Cardiac muscle cell (in vitro differentiated cells and primary cell): ENCODE results near the gene RAP1GDS1. TPM values are rescaled to one million over a fixed set of nuclear protein-coding genes. Genes with fewer than 3 reads are reported as not detected.
"Not testable (repeated sequence)": the region's sequence is repeated elsewhere in the genome, so short reads cannot be mapped to it uniquely, and the experiment has no call there.

Experiments
- DNase-seq, 2 donors: peaks; one replicate each; pipeline versions ENCODE4 v3.0.0 to v3.0.0-alpha.2; 2010 to 2017; ENCODE audit warnings: low read depth in 1 of 2, low spot score in 1 of 2
- H3K27ac ChIP-seq: fragments of 200-600 bp; sonication (generic); 2 replicates; pipeline ENCODE4 v1.5.1; 2016
- H3K27me3 ChIP-seq: fragments of 200-600 bp; sonication (generic); 2 replicates; pipeline ENCODE4 v1.6.0; 2016; ENCODE audit warnings: control low read depth
- H3K36me3 ChIP-seq: fragments of 200-600 bp; sonication (generic); 2 replicates; pipeline ENCODE4 v1.5.1; 2016; ENCODE audit warnings: control low read depth
- H3K4me1 ChIP-seq: fragments of 200-600 bp; sonication (generic); 2 replicates; pipeline ENCODE4 v1.8.1; 2017; ENCODE audit warnings: low read depth, mild to moderate bottlenecking, mixed run types
- H3K4me3 ChIP-seq: fragments of 200-600 bp; sonication (generic); 2 replicates; pipeline ENCODE4 v1.5.1; 2016; ENCODE audit warnings: mild to moderate bottlenecking
- H3K9me3 ChIP-seq: fragments of 200-600 bp; sonication (generic); 2 replicates; pipeline ENCODE4 v1.5.1; 2017; ENCODE audit warnings: low read depth, mild to moderate bottlenecking, control low read depth
- CTCF ChIP-seq: IDR thresholded peaks from 2 replicates; pipeline ENCODE4 v1.5.1; 2012; ENCODE audit warnings: low read depth, mild to moderate bottlenecking, low read length
- polyA plus RNA-seq: library from polyadenylated mRNA; unstranded; fragments of >200 nt; fragmentation: Nextera tagmentation; extraction: Ambion mirVana; gene quantifications from 2 replicates; pipeline ENCODE4 v1.2.1, GENCODE V29; 2016
- total RNA-seq: library from RNA; depleted of rRNA; stranded (reverse); fragments of >200 nt; gene quantifications from 2 replicates; pipeline ENCODE4 v1.2.3, GENCODE V29; 2016

Gene RAP1GDS1
- total and polyA plus RNA-seq, 2 experiments from 2014 or later, result 34.8 to 42.8 TPM

- Histone ChIP-seq H3K4me1 (no peaks in the 10 kb centered on the region), H3K4me3 (no peak overlapping the region), H3K9me3 (no peaks in the 10 kb centered on the region), H3K36me3 (no peaks in the 10 kb centered on the region), H3K27ac (no peak overlapping the region), H3K27me3 (no peaks in the 10 kb centered on the region)
- TF ChIP-seq CTCF, result no peak
- DNase-seq, result no peak
Observed at GRCh38 chr4:98470366-98470765, 209.2 kb downstream of the RAP1GDS1 start.

GRCh38 chr4:98470831-98471230, 209.6 kb downstream of the RAP1GDS1 start:
- Histone ChIP-seq H3K27ac (no peak overlapping the region), H3K9me3 (no peaks in the 10 kb centered on the region), H3K27me3 (no peaks in the 10 kb centered on the region), H3K36me3 (no peaks in the 10 kb centered on the region), H3K4me1 (no peaks in the 10 kb centered on the region), H3K4me3 (no peak overlapping the region)
- peak in 1 of 2 donors; percentile 89 for DNase-seq
- TF ChIP-seq CTCF, result no peak

- no peak overlapping the region for H3K4me3 ChIP-seq
- no peak for TF ChIP-seq CTCF
- no peaks in the 10 kb centered on the region for H3K36me3 ChIP-seq
- no peaks in the 10 kb centered on the region for H3K4me1 ChIP-seq
- H3K27ac ChIP-seq, result no peak overlapping the region
- H3K9me3 ChIP-seq, result no peaks in the 10 kb centered on the region
- DNase-seq, result peak in 1 of 2 donors; percentile 27
- H3K27me3 ChIP-seq, result no peaks in the 10 kb centered on the region
Observed at GRCh38 chr4:98473046-98473445, 211.9 kb downstream of the RAP1GDS1 start.

- Histone ChIP-seq H3K4me1 (no peaks in the 10 kb centered on the region), H3K27ac (no peak overlapping the region), H3K36me3 (no peaks in the 10 kb centered on the region), H3K27me3 (no peaks in the 10 kb centered on the region), H3K4me3 (no peak overlapping the region), H3K9me3 (no peaks in the 10 kb centered on the region)
- DNase-seq, result peak in 1 of 2 donors; percentile 74
- TF ChIP-seq CTCF, result no peak
Observed at GRCh38 chr4:98474408-98474844, 213.2 kb downstream of the RAP1GDS1 start.

GRCh38 chr4:98476891-98477290, 215.7 kb downstream of the RAP1GDS1 start:
- Histone ChIP-seq H3K4me3 (no peak overlapping the region), H3K36me3 (no peaks in the 10 kb centered on the region), H3K4me1 (no peaks in the 10 kb centered on the region), H3K9me3 (no peaks in the 10 kb centered on the region), H3K27ac (no peak overlapping the region), H3K27me3 (no peaks in the 10 kb centered on the region)
- no peak for TF ChIP-seq CTCF
- no peak for DNase-seq

GRCh38 chr4:98479590-98479989, 218.4 kb downstream of the RAP1GDS1 start:
- not testable (repeated sequence) for H3K27ac ChIP-seq, H3K36me3 ChIP-seq, DNase-seq, H3K4me3 ChIP-seq, H3K27me3 ChIP-seq, H3K9me3 ChIP-seq, H3K4me1 ChIP-seq
